BE2C (cell line): ENCODE data around the gene UROC1.
A peak's percentile ranks its signal among the peaks of the same experiment; 100 is the strongest.

Experiments used
- DNase-seq: peaks from one replicate; pipeline ENCODE4 v3.0.0-alpha.2; 2020
- H3K27me3 ChIP-seq: fragments of 250-450 bp; sonication (Bioruptor Pico); 2 replicates; pipeline ENCODE4 v1.5.1; 2020; ENCODE audit warnings: mild to moderate bottlenecking
- H3K36me3 ChIP-seq: fragments of 250-450 bp; sonication (Bioruptor Pico); 2 replicates; pipeline ENCODE4 v1.5.1; 2020; ENCODE audit warnings: mild to moderate bottlenecking
- H3K4me1 ChIP-seq: fragments of 250-450 bp; sonication (Bioruptor Pico); 2 replicates; pipeline ENCODE4 v1.5.1; 2020
- H3K4me3 ChIP-seq: 2 replicates; pipeline ENCODE4 v1.5.1; 2011; ENCODE audit warnings: low read depth, low read length
- H3K9me3 ChIP-seq: fragments of 250-450 bp; sonication (Bioruptor Pico); 2 replicates; pipeline ENCODE4 v1.5.1; 2020
- TF ChIP-seq, protein P1 (sequence below): IDR thresholded peaks from 2 replicates; pipeline ENCODE4 v1.5.1; 2012; ENCODE audit warnings: mild to moderate bottlenecking, low read depth, low read length

The UROC1 gene

GRCh38 chr3:126551839-126552687 is 34.5 kb upstream of the UROC1 start:
- H3K4me3 ChIP-seq: no peak overlapping the region
- TF ChIP-seq, protein P1, sequence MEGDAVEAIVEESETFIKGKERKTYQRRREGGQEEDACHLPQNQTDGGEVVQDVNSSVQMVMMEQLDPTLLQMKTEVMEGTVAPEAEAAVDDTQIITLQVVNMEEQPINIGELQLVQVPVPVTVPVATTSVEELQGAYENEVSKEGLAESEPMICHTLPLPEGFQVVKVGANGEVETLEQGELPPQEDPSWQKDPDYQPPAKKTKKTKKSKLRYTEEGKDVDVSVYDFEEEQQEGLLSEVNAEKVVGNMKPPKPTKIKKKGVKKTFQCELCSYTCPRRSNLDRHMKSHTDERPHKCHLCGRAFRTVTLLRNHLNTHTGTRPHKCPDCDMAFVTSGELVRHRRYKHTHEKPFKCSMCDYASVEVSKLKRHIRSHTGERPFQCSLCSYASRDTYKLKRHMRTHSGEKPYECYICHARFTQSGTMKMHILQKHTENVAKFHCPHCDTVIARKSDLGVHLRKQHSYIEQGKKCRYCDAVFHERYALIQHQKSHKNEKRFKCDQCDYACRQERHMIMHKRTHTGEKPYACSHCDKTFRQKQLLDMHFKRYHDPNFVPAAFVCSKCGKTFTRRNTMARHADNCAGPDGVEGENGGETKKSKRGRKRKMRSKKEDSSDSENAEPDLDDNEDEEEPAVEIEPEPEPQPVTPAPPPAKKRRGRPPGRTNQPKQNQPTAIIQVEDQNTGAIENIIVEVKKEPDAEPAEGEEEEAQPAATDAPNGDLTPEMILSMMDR: no peak
- H3K9me3 ChIP-seq: no peaks in the 10 kb centered on the region
- H3K36me3 ChIP-seq: no peaks in the 10 kb centered on the region
- no peaks in the 10 kb centered on the region for H3K4me1 ChIP-seq
- no peaks in the 10 kb centered on the region for H3K27me3 ChIP-seq
- peak; percentile 2 for DNase-seq

- Histone ChIP-seq H3K27me3 (no peaks in the 10 kb centered on the region), H3K4me1 (no peaks in the 10 kb centered on the region), H3K36me3 (no peaks in the 10 kb centered on the region), H3K4me3 (no peak overlapping the region), H3K9me3 (no peaks in the 10 kb centered on the region)
- DNase-seq: peak; percentile 1
- TF ChIP-seq, protein P1: no peak
These were observed 33.7 kb upstream of the UROC1 start for GRCh38 chr3:126551121-126551838.

DNA sequence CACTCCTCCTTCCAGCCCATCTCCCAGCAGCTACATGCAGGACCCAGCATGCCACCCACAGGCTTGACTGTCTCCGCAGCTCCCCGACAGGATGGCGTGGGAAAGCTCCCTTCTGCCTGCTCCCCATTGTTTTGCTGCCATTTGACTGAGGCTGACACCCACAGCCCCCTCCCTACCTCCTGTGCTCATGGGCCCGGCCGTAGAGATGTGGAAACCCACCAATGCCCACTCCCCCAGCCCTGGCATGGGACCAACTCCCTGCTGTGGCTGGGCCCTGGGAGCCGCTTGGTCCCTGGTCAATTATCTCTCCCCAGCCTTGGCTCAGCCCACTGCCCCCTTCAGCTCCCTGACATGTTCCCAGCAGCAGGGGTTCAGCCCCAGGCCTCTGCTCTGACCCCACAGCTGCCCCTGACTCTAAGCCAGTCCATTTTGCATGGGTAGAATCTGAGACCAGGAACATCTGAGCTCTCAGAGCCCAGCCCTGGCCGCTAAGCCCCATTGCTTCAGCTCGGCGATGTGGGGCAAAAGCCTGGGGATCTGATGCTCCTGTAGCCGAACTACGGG is 33.0 kb upstream of the UROC1 start:
- H3K36me3 ChIP-seq: no peaks in the 10 kb centered on the region
- no peak overlapping the region for H3K4me3 ChIP-seq
- H3K27me3 ChIP-seq: no peaks in the 10 kb centered on the region
- H3K9me3 ChIP-seq: no peaks in the 10 kb centered on the region
- TF ChIP-seq, protein P1: no peak
- peak; percentile 3 for DNase-seq
- no peaks in the 10 kb centered on the region for H3K4me1 ChIP-seq

DNA sequence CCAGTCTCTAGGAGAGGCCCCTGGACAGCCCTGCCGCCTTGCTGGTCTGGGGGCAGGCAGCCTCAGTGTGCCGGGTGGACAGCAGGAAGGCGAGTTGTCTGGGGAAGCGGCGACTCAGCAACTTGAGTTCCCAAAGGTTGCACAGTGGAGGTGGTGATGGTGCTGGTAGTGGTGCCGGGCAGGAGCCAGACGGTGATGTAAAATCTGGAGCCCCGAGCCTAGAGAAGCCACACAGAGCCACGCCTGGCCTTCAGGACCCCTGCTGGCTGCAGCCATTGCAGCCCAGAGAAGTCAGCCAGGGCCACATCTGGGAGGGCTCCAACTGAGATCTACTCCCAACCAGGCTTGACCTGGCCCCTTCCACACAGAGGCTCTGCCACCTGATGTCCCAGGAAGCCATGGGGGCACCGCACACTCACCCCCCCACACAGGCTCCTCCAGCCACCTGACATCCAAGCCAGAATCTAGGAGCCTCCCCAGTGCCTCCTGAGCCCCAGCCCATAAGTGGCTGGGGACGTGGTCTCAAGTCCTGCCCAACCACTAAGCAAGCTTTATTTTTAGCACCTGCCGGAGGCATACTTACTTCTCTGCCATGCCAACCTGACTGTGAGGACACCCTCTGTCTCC is 32.4 kb upstream of the UROC1 start:
- peak; percentile 5 for DNase-seq
- Histone ChIP-seq H3K27me3 (no peaks in the 10 kb centered on the region), H3K9me3 (no peaks in the 10 kb centered on the region), H3K4me1 (no peaks in the 10 kb centered on the region), H3K36me3 (no peaks in the 10 kb centered on the region), H3K4me3 (no peak overlapping the region)
- TF ChIP-seq, protein P1: no peak

DNA sequence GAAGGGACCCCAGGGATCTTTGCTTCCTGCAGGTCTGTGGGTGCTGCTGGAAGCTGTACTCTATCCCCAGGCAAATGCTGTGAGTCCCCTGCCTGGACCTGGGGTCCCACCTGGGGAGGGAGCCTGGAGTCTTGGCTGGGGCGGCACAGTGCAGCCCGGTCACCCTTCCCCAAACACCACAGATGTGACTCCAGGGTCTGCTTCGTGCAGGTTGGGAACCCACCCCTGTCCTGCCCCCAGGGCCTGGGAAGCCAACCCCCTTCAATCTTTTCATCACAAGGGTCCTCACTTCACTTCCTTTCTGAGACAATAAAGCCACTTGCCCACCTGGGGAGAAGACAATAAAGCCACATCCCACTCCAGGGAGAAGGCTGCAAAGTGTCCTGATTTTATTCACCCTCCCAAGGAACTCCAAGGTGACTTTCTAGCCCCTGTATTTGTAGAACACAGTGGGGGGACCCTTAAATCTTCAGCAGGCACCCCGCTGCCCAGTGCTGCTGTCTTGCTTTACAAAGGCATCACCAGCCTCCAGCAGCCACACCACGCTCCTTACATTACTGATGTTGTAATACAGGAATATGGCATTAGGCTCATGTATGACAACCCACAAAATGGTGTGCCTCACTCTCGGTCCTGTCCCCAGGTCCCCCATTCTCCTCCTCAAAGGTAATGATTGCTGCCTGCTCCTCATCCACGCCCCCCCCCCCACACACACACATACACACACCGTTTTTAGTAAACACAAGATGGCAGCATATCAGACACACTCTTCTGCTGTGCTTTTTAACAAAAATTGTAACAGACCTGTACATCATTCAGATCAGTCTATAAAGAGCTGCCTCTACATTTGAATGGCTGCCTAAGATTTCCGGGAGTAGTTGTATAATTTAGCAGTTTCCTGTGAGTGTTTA is 31.2 kb upstream of the UROC1 start:
- Histone ChIP-seq H3K36me3 (no peaks in the 10 kb centered on the region), H3K4me1 (no peaks in the 10 kb centered on the region), H3K9me3 (no peaks in the 10 kb centered on the region), H3K4me3 (no peak overlapping the region), H3K27me3 (no peaks in the 10 kb centered on the region)
- TF ChIP-seq, protein P1: 0 out of 2 replicates have a peak, but pooled peaks have one; percentile 5
- peak; percentile 2 for DNase-seq
